GM12891 (cell line): ENCODE results near the gene WDR7.

Experiments
- DNase-seq: peaks from one replicate; pipeline ENCODE4 v3.0.0; 2011; ENCODE audit warnings: low spot score; ENCODE audit not compliant: insufficient read length
- FAIRE-seq: peaks from 2 replicates; lab custom pipeline; 2011; peaks lifted over from hg19 to GRCh38; lab: Jason Lieb, UNC
- PAX5 ChIP-seq: IDR thresholded peaks from 2 replicates; pipeline ENCODE4 v1.6.1; 2011; ENCODE audit warnings: low read length, moderate library complexity, mild to moderate bottlenecking; ENCODE audit not compliant: insufficient read depth, severe bottlenecking
- POLR2A ChIP-seq: IDR thresholded peaks from 2 replicates; pipeline ENCODE4 v1.6.1; 2011; ENCODE audit warnings: low read depth, low read length, control low read depth
- POLR2AphosphoS5 ChIP-seq: IDR thresholded peaks from 2 replicates; pipeline ENCODE4 v1.6.1; 2011; ENCODE audit warnings: low read depth, low read length, control low read depth
- POU2F2 ChIP-seq: IDR thresholded peaks from 2 replicates; pipeline ENCODE4 v1.6.1; 2011; ENCODE audit warnings: low read depth, mild to moderate bottlenecking, control low read depth, low read length, moderate library complexity
- SPI1 ChIP-seq: IDR thresholded peaks from 2 replicates; pipeline ENCODE4 v1.6.1; 2011; ENCODE audit warnings: low read depth, low read length, control low read depth
- TAF1 ChIP-seq: IDR thresholded peaks from 2 replicates; pipeline ENCODE4 v1.6.1; 2011; ENCODE audit warnings: low read depth, low read length, control low read depth

WDR7 gene

DNA sequence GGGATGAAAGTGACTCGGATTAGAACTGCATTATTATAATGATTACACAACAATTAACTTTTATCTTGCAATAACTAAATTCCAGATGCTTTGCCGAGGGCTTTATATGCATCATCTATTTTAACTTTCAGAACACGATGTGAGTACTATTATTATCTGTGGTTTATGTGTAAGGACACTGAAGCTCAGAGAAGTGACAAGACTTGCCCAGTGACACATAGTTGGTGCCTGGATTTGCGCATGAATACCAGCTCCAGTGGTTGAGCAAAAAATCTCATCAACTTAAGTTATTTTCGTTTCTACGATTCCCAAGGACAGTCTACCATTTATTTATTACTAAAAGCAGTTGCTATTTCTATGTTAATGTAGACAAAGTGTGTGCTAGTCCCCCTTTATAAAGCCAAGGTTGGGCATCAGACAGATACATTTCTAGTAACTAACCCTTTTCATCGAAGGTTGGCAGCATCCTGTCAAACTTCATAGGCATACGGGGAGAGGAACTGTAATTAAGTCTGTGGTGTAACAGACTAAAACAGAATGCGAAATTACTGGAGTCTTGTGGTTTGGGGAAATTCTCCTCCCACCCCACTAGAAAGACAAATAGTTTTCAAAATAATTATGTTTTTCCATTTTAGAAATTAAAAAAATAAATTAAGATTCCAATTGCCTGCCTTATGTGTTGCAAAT, 422.5 kb downstream of the WDR7 start:
- TF ChIP-seq POU2F2 (no peak), TAF1 (no peak), POLR2AphosphoS5 (no peak), SPI1 (peak; percentile 42; the same call in 1 of the 2 replicates)
- no peak for DNase-seq
- no peak for FAIRE-seq

DNA sequence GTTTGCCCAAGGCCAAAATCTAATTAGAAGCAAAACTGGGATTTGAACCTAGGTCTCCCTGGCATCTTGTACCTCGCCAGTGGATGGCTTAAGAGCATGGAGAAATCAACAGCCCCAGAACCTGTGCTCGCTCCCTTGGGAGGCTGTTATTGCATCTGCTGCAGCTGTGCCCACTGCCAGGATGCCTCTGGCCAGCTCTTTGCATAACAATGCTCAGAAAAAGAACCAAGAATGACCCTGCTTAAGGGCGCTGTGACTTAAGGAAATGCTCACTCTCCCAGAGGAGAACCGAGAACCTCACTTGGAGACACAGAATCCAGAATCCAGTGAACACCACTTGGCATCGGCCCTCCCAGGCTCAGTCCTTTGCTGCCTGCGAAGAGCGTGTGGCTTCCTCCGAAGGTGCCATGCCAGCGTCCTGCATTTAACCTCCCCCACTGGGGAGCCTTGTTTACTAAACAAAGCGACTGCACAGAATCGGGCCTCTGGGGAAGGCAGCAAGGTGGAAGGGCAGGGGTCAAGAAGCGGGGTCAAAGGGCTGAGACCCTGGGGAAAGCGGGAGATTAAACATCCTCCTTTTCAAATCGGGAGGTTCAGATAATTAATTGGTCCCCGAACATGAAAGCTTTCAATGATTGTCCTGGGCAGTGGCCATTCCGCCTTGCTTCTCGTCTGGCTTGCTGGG, 424.7 kb downstream of the WDR7 start:
- DNase-seq (no peak), FAIRE-seq (no peak)
- TF ChIP-seq POLR2A: no peak

DNA sequence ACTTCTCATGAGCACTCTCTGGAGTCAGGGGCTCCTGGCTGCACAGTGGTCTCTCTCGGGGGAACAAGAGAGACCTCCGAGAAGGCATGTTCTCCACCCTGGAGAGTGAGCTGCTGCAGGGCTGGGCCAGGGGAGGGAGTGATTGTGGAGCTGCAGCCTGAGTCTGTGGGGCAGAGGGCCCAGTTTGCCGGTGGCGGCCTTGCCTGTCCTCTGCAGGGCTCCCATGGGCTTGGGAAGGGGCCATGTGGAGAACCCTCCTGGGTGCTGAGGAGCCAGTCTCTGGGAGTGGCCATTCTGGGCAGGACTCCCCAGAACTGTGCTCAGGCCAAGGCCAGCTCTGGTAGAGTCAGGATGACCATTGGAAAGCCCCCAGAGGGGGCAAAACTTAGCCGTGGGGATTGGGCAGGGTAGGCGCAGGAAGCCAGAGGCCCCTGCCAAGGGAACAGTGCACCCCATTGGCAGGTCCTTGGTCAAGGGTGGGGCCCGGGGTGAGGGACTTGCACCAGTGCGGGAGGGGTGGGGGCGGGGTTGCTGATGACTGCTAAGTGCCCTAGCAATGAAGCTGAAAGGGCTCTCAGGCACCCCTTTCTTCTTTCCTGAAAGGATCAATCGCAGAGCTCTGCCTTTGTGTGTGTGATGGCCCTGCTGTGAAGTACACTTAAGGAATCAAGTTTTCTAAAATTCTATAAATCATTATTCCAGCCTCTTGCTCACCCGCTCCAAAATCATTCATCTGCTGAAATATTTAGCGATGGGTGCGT, 426.0 kb downstream of the WDR7 start:
- FAIRE-seq (no peak), DNase-seq (no peak)

DNA sequence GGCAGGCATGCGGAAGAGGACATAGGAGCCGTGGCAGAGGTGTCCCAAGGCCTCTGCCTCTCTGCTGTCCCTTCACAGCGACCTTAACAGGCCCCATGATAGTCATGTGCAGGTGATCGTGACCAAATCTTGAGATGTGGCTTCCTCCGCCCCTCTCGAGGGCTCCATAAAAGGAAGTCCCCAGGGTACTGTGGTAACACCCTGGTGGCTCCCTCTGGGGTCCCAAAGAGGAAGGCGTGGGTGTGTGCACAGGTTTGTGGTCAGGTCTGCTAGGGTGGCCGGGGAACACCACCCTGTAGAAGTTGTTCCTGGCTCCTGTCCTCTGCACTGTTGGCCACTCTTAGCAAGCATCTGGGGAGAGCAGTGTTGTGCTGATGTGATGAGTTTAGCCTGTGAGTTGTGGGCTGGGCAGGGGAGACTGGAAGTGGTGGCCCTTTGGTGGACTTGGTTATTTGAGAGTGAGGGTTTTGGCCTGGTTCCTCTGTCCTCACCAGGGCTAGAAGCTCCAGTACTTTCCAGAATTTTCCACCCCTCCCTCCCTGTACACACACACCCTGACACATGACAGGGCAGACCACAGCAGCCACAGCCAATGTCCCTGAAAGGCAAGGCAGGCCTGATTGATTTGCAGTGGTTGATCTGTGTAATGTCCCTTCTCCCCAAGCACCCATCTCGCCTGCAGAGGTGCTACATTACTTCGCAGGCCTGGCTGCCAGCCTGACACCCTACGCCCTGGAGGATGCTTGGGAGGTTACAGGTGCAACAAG, 426.8 kb downstream of the WDR7 start:
- DNase-seq: peak; percentile 59
- peak; percentile 96 for FAIRE-seq
- TF ChIP-seq POLR2A (peak; percentile 64), POLR2AphosphoS5 (peak; percentile 37; the same call in 1 of the 2 replicates), SPI1 (peak; percentile 75), PAX5 (peak; percentile 82), TAF1 (no peak), POU2F2 (peak; percentile 92)

More for the DNA sequence above, 426.0 kb downstream of the WDR7 start:
- no peak for TF ChIP-seq PAX5
- TF ChIP-seq POLR2A: no peak
- TF ChIP-seq POU2F2: no peak
- TF ChIP-seq TAF1: no peak
- TF ChIP-seq SPI1: no peak
- TF ChIP-seq POLR2AphosphoS5: no peak

DNA sequence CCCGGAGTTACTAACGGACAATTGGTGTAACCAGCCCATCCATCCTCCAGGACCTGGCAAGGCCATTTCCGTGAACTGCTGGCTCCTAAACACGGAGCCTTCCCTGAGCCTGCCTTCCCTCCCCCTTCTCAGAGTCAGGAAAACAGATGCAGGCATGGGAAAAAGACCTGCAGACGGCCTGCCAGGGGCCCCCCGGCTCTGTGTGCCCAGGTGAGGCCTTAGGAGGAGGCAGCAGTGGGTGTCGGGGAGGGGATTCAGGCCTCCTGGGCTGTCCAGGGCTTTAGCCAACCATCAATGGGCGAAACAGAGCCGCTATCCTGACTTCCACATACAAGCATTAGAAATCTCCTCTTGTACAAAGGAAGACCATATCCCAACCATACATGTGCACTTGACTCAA, 427.5 kb downstream of the WDR7 start:
- DNase-seq (no peak), FAIRE-seq (peak; percentile 70)
- TF ChIP-seq POLR2AphosphoS5: no peak
- no peak for TF ChIP-seq SPI1
- TF ChIP-seq POU2F2: no peak
- no peak for TF ChIP-seq PAX5
- no peak for TF ChIP-seq TAF1
- no peak for TF ChIP-seq POLR2A

DNA sequence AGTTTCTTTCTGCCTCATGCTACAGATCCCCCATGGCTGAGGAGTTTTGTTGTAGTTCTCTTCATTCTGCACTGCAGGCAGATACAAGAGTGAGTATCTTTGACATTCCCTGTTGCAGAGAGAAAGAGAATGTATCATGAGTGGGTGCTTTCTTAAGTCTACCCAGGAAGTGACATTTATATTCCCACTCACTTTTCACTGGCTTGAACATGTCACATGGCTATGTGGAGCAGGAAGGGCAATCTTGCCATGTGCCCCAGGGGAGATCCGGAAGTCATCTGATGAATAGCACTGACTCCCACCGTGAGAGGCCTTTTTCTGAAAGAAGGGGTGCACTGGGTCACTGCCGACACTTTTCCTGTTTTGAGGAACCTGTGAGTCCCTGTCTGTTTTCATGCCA, 429.3 kb downstream of the WDR7 start:
- TF ChIP-seq SPI1 (no peak), PAX5 (no peak), POU2F2 (no peak), POLR2A (no peak), POLR2AphosphoS5 (no peak), TAF1 (no peak)
- DNase-seq (no peak), FAIRE-seq (peak; percentile 76)

DNA sequence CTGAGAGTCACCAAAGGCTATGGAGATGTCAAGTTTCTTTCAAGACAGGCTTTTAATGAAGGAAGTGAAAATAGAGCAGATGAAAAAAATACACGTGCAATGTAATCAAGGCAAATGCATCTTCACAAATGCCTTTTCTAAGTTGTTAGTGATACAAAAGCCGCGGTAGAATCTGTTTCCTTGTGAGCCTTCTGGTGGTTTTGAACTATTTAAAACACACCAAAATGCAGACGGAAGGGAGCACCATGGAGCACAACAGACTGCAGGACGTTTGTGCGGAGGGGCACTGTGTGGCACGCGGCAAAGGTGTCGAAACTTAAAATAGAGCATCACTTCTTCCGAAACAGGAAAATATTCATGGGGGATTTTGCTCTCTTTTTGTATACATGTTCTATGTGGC, 430.7 kb downstream of the WDR7 start:
- FAIRE-seq: no peak
- no peak for TF ChIP-seq POLR2AphosphoS5
- no peak for TF ChIP-seq TAF1
- no peak for TF ChIP-seq PAX5
- no peak for TF ChIP-seq SPI1
- no peak for TF ChIP-seq POLR2A
- no peak for TF ChIP-seq POU2F2
- DNase-seq: no peak

DNA sequence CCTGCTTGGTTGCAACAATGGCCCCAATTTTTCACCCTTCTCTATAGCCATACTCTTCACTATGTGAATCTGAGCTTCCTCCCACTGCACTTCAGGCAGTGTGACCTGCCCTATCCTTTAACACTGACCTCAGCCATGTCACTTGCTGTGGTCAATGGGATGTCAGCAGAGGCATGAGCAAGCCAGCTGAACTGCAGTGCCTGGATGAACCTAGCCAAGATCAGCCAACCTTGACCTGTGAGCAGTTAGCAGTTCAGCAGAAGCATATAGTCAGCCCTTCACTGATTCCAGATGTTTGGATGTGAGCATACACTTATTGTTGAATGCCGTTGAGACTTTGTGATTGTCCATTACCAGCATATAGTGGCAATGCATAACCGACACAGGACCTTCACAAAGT, 432.3 kb downstream of the WDR7 start:
- TF ChIP-seq PAX5 (peak; percentile 87), POLR2A (no peak)
- FAIRE-seq: peak; percentile 93
- no peak for DNase-seq
